Spleen (tissue), 11 donors: ENCODE measurements around the gene C1orf159. TPM values are rescaled to one million over a fixed set of nuclear protein-coding genes. Genes with fewer than 3 reads are reported as not detected.

ENCODE experiments used
- DNase-seq: peaks from one replicate; pipeline ENCODE4 v3.0.0-alpha.2; 2020
- H3K27ac ChIP-seq, 8 donors: fragments of 200-600 bp; sonication (generic) in 7 of 8; 1 replicate in 4 of 8; 2 replicates in 4 of 8; pipeline versions ENCODE4 v1.5.0 to v1.8.0; 2016 to 2021; ENCODE audit warnings: inconsistent platforms in 4 of 8, mild to moderate bottlenecking in 4 of 8, moderate library complexity in 1 of 8
- H3K27me3 ChIP-seq, 7 donors: fragments of 200-600 bp; sonication (generic) in 6 of 7; replicated peaks in 1 of 7; 1 replicate in 4 of 7; 2 replicates in 3 of 7; pipeline versions ENCODE4 v1.5.0 to v1.8.0; 2016 to 2021; ENCODE audit warnings: inconsistent platforms in 3 of 7, mild to moderate bottlenecking in 1 of 7
- H3K36me3 ChIP-seq, 6 donors: fragments of 200-600 bp; sonication (generic) in 5 of 6; 1 replicate in 4 of 6; 2 replicates in 2 of 6; pipeline versions ENCODE4 v1.5.0 to v1.8.0; 2016 to 2021; ENCODE audit warnings: inconsistent platforms in 2 of 6
- H3K4me1 ChIP-seq, 6 donors: fragments of 200-600 bp; sonication (generic) in 5 of 6; 1 replicate in 3 of 6; 2 replicates in 3 of 6; pipeline versions ENCODE4 v1.5.0 to v1.8.0; 2016 to 2021; ENCODE audit warnings: inconsistent platforms in 3 of 6
- H3K4me3 ChIP-seq, 8 donors: fragments of 200-600 bp; sonication (generic) in 7 of 8; 1 replicate in 4 of 8; 2 replicates in 4 of 8; pipeline versions ENCODE4 v1.5.0 to v1.8.0; 2016 to 2021; ENCODE audit warnings: inconsistent platforms in 4 of 8, mild to moderate bottlenecking in 4 of 8, moderate library complexity in 2 of 8
- H3K9me3 ChIP-seq, 8 donors: fragments of 200-600 bp; sonication (generic) in 7 of 8; 1 replicate in 4 of 8; 2 replicates in 4 of 8; pipeline versions ENCODE4 v1.5.0 to v1.8.0; 2016 to 2021; ENCODE audit warnings: inconsistent platforms in 4 of 8
- POLR2A ChIP-seq, 3 donors: fragments of 450-650 bp; IDR thresholded peaks; one replicate each; pipeline ENCODE4 v1.5.1; 2017; ENCODE audit warnings: antibody characterized with exemption in 3 of 3, mild to moderate bottlenecking in 1 of 3
- POLR2AphosphoS5 ChIP-seq, 3 donors: sonication (generic); formaldehyde crosslinking; IDR thresholded peaks; one replicate each; pipeline ENCODE4 v1.5.1; 2017; ENCODE audit warnings: antibody characterized with exemption in 3 of 3
- WGBS, 5 donors: extraction: QIAGEN DNeasy Blood & Tissue Kit in 3 of 5; methylation state at CpG; one replicate each; pipeline versions ENCODE4 v1.1.5 to v1.1.7; 2013 to 2018; 5-methylcytosine and 5-hydroxymethylcytosine counted together
- intact Hi-C: fragments of 100-400 bp; cut with DNase I; formaldehyde crosslinking; loops from one replicate; pipeline ENCODE4 v1.15.0; 2023; ENCODE audit warnings: low total_unique reads
- polyA plus RNA-seq, 3 donors: library from polyadenylated mRNA; stranded (reverse); fragments of 200-250 nt; gene quantifications; one replicate each; pipeline ENCODE4 v1.2.1, GENCODE V29; 2013
- total RNA-seq, 7 donors: library from RNA; depleted of rRNA in 3 of 7; stranded (reverse); fragments of >200 nt in 3 of 7; fragmentation: NEBNext Ultra II Directional in 4 of 7; extraction: Animal tissue kit (Norgen Biotek cat#: 25700) in 4 of 7; gene quantifications; one replicate each; pipeline versions ENCODE4 v1.1.0 to v1.2.1, GENCODE V29; 2016 to 2021
- TF ChIP-seq, protein P1 (sequence below), 11 experiments: fragments of 200-600 bp in 7 of 11; fragments of 450-650 bp in 4 of 11; sonication (generic) in 4 of 11; IDR thresholded peaks in 8 of 11; conservative IDR thresholded peaks in 3 of 11; 1 replicate in 7 of 11; 2 replicates in 4 of 11; pipeline versions ENCODE4 v1.4.0 to v1.8.0; 2016 to 2021; ENCODE audit warnings: antibody characterized with exemption in 11 of 11, inconsistent platforms in 4 of 11, mild to moderate bottlenecking in 1 of 11
- donor health status: healthy with polysubstance abuse.
- donor health status: DM: no; HTN: no; CAD: no; lungs with moderate emphysema.
- donor health status: DM: no; HTN: no; CAD: no.
- donor health status: Bipolar disorder and iron deficiency.
- donor health status: healthy.
- donor health status: DM: no; HTN: no; CAD: no.
- donor health status: DM: yes; HTN: yes; CAD: no.

Gene C1orf159
- total and polyA plus RNA-seq, 10 donors: 8.5 to 25.7 (median 18.8) TPM

DNA sequence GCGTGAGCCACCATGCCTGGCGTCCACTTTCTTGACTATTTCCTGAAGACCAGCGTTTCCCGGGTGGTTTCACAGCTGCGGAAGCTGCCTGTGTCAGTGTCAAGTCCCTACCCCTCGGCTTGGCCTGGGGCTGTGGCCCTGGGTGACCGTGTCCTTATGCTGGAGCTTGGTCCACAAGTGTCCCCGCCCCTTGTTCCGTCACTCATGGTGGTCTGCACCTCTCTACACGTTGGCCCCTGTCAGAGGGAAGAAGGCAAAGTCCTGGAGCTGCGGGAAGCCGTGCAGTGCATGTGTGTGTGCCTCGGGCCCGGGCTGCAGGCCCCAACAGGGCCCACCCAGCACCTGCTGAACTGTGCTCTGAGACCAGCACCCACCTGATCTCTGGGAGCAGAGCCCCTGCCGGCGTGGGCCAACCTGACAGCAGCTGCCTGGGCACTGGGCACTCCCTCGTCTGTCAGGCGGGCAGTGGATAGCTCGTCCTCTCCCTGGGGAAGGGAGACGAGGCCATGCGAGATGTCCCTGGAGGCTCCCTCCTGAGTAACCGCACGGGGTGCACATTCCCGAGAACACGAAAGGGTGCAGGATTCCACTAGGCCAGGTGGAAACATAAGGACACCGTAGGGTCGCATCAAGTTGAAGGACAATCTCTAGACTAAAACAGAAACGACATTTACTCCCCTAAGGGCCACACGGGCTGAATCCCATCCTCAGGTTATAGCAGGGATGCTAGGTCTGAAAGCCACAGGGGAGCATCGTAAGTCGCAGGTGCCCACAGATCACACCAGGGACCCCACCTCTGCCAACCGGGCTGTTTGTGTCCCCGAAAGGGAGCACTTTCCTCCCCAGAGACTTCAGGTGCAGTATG lies 2.4 kb upstream of the C1orf159 start:
- WGBS, 5 donors: 80 to 87% (median 84%) methylated on average over 29 to 33 of the region's 33 CpGs

DNA sequence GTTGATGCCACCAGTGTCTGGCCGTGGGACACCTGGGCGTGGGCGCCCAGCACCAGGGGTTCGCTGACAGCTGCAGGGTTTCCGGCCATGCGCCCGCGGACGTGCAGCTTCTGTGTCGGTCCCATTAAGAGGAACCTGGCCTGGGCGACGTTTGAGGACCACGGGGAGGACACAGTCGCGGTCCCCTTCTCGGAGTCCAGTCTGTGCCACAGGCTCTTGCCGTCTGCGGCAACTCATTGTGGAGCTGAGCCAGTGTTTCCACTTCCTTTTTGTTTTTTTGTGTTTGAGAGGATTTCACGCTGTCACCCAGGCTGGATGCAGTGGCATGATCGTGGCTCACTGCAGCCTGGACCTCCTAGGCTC lies 1.6 kb upstream of the C1orf159 start:
- H3K4me1 ChIP-seq: peaks cover 4 to 41% (median 24%) of the 10 kb centered on the region in 6 donors
- WGBS, 5 donors: 56 to 74% (median 60%) methylated on average over 11 to 20 of the region's 20 CpGs
- H3K27me3 ChIP-seq: peaks cover 0 to 54% (median 12%) of the 10 kb centered on the region in 7 donors
- peak; percentile 84 for DNase-seq
- H3K27ac ChIP-seq: no peak overlapping the region
- TF ChIP-seq POLR2A (IDR thresholded peaks at IDR 0.05) (no peak), POLR2AphosphoS5 (IDR thresholded peaks at IDR 0.05) (no peak)
- TF ChIP-seq, protein P1, sequence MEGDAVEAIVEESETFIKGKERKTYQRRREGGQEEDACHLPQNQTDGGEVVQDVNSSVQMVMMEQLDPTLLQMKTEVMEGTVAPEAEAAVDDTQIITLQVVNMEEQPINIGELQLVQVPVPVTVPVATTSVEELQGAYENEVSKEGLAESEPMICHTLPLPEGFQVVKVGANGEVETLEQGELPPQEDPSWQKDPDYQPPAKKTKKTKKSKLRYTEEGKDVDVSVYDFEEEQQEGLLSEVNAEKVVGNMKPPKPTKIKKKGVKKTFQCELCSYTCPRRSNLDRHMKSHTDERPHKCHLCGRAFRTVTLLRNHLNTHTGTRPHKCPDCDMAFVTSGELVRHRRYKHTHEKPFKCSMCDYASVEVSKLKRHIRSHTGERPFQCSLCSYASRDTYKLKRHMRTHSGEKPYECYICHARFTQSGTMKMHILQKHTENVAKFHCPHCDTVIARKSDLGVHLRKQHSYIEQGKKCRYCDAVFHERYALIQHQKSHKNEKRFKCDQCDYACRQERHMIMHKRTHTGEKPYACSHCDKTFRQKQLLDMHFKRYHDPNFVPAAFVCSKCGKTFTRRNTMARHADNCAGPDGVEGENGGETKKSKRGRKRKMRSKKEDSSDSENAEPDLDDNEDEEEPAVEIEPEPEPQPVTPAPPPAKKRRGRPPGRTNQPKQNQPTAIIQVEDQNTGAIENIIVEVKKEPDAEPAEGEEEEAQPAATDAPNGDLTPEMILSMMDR (IDR thresholded peaks at IDR 0.05 in 8 of 11, conservative IDR thresholded peaks at IDR 0.05 in 3 of 11): no peak
- H3K9me3 ChIP-seq: peaks cover 0 to 16% (median 11%) of the 10 kb centered on the region in 8 donors
- peaks cover 0 to 14% (median 2%) of the 10 kb centered on the region in 6 donors for H3K36me3 ChIP-seq
- peak overlapping the region in 1 of 8 donors; percentile 6 for H3K4me3 ChIP-seq
- intact Hi-C loops: no loop called here

More for the DNA sequence above, 2.4 kb upstream of the C1orf159 start:
- peaks cover 4 to 49% (median 31%) of the 10 kb centered on the region in 6 donors for H3K4me1 ChIP-seq
- peak; percentile 76 for DNase-seq
- peaks cover 0 to 57% (median 12%) of the 10 kb centered on the region in 7 donors for H3K27me3 ChIP-seq
- no peak overlapping the region for H3K4me3 ChIP-seq
- H3K36me3 ChIP-seq: peaks cover 0 to 6% (median 1%) of the 10 kb centered on the region in 6 donors
- peaks cover 0 to 8% (median 6%) of the 10 kb centered on the region in 8 donors for H3K9me3 ChIP-seq
- H3K27ac ChIP-seq: no peak overlapping the region
- intact Hi-C loops: no loop called here
- TF ChIP-seq, protein P1 (IDR thresholded peaks at IDR 0.05 in 8 of 11, conservative IDR thresholded peaks at IDR 0.05 in 3 of 11): no peak
- TF ChIP-seq POLR2AphosphoS5 (IDR thresholded peaks at IDR 0.05): no peak
- TF ChIP-seq POLR2A (IDR thresholded peaks at IDR 0.05): no peak

DNA sequence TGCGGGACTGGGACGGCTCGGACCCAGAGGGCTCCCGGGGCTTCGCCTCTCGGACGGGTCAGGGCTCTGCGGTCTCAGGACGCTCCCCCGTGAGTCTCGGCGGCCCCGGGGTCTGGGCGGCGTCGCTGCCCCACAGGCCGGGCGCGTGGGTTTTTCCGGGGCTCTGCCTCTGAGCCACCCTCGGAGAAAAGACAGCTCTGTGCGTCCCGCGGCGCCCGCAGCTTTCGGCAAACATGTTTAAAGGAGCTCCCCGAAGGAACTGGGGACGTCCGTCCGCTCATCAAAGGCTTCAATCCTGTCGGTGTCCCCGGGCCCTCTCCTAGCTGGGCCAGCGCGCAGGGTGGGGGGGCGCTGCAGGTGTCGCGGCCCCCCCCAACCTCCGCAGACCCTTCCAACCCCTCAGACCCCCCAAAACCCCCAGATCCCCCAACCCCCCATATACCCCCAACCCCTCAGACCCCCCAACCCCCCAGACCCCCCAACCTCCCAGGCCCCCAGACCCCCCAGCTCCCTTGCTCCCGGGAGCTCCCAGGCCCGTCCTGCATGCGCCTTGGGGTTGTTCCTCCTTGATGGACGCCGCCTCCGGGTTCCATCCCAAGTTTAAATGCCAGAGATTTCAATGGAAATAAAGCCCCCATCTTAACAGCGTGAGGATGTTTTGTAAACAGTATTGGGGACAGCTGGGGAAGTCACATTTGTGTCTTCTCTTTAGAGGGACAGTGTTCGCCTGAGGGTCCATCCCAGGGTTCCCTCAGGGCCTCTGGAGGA lies 996 bp upstream of the C1orf159 start:
- TF ChIP-seq POLR2A (IDR thresholded peaks at IDR 0.05) (no peak), POLR2AphosphoS5 (IDR thresholded peaks at IDR 0.05) (no peak)
- TF ChIP-seq, protein P1 (IDR thresholded peaks at IDR 0.05 in 8 of 11, conservative IDR thresholded peaks at IDR 0.05 in 3 of 11): no peak
- peaks cover 3 to 35% (median 19%) of the 10 kb centered on the region in 6 donors for H3K4me1 ChIP-seq
- WGBS, 5 donors: 7 to 12% (median 11%) methylated on average over 14 to 47 of the region's 47 CpGs
- intact Hi-C loops: no loop called here
- H3K27ac ChIP-seq: peak overlapping the region in 3 of 8 donors; percentile 36 to 90 (median 86)
- peaks cover 0 to 15% (median 3%) of the 10 kb centered on the region in 6 donors for H3K36me3 ChIP-seq
- H3K9me3 ChIP-seq: peaks cover 0 to 18% (median 11%) of the 10 kb centered on the region in 8 donors
- peak overlapping the region; percentile 35 to 96 (median 92) for H3K4me3 ChIP-seq
- peaks cover 0 to 51% (median 12%) of the 10 kb centered on the region in 7 donors for H3K27me3 ChIP-seq
- DNase-seq: no peak
